Activated CD4-positive, alpha-beta T cell treated with anti-CD3 and anti-CD28 coated beads for 24 hours (primary cell): ENCODE measurements around the gene TRDN.

ENCODE experiments used
- DNase-seq, 2 donors: peaks; one replicate each; pipeline ENCODE4 v3.0.0-alpha.2; 2020; ENCODE audit warnings: low read depth in 2 of 2

TRDN gene, protein sequence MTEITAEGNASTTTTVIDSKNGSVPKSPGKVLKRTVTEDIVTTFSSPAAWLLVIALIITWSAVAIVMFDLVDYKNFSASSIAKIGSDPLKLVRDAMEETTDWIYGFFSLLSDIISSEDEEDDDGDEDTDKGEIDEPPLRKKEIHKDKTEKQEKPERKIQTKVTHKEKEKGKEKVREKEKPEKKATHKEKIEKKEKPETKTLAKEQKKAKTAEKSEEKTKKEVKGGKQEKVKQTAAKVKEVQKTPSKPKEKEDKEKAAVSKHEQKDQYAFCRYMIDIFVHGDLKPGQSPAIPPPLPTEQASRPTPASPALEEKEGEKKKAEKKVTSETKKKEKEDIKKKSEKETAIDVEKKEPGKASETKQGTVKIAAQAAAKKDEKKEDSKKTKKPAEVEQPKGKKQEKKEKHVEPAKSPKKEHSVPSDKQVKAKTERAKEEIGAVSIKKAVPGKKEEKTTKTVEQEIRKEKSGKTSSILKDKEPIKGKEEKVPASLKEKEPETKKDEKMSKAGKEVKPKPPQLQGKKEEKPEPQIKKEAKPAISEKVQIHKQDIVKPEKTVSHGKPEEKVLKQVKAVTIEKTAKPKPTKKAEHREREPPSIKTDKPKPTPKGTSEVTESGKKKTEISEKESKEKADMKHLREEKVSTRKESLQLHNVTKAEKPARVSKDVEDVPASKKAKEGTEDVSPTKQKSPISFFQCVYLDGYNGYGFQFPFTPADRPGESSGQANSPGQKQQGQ

GRCh38 chr6:123636782-123637181 is at the start of gene TRDN:
Gene TRDN, minus strand, starts transcription at chr6:123636950. Its CDS starts 175 bp downstream, at chr6:123636775.
- no peak for DNase-seq

DNA sequence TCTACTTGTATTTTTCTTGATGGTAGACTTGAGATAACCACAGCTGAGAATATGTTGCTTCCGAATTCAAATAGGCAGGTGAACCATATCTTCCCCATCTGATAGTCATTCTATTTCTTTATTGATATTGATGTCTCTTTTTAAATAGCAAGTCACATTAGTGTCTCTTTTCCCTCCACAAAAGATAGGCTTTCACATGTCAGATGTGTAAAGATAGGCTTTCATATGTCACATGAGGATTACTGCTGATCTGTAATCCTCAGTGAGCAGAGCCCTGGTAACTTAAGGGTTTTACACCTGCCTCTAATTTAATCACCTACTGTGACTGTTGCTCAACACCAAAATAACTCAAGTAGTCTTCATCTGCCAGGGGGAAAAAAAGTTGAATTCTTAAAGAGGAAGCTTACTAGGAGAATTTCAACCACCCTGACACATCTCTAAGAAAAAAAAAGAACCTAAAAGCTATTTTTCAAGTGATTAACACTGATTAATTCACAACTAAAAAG is 45.3 kb upstream of the TRDN start:
- DNase-seq, result no peak

GRCh38 chr6:123677897-123678296 is 41.1 kb upstream of the TRDN start:
- no peak for DNase-seq

- DNase-seq, result no peak
Observed at GRCh38 chr6:123676793-123677192, 40.0 kb upstream of the TRDN start.

- DNase-seq, result no peak
Observed at GRCh38 chr6:123668965-123669591, 32.3 kb upstream of the TRDN start.

- DNase-seq, result no peak
Observed at GRCh38 chr6:123668063-123668462, 31.3 kb upstream of the TRDN start.

GRCh38 chr6:123663436-123663835 is 26.7 kb upstream of the TRDN start:
- DNase-seq, result no peak

- DNase-seq, result no peak
Observed at GRCh38 chr6:123662757-123663156, 26.0 kb upstream of the TRDN start.

- DNase-seq, result no peak
Observed at GRCh38 chr6:123661105-123661891, 24.5 kb upstream of the TRDN start.

- no peak for DNase-seq
Observed at GRCh38 chr6:123659960-123660748, 23.4 kb upstream of the TRDN start.

DNA sequence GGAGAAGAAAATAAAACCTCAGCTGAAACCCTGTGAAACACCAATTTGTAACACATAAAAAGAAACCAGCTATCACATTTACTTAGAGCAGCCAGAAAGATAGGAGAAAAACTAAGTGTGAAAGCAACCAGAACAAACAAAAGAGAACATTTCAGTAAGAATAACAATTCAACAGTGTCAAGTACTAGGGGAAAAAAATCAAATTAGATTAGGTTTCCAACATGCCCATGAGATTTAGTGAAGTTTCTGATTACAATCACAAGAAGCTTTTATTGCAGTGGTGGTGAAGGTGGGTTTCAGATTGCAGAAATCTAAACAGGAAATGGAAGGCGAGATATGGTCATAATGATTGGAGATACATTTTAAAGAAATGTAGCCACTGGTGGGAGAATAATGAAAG is 22.1 kb upstream of the TRDN start:
- no peak for DNase-seq

DNA sequence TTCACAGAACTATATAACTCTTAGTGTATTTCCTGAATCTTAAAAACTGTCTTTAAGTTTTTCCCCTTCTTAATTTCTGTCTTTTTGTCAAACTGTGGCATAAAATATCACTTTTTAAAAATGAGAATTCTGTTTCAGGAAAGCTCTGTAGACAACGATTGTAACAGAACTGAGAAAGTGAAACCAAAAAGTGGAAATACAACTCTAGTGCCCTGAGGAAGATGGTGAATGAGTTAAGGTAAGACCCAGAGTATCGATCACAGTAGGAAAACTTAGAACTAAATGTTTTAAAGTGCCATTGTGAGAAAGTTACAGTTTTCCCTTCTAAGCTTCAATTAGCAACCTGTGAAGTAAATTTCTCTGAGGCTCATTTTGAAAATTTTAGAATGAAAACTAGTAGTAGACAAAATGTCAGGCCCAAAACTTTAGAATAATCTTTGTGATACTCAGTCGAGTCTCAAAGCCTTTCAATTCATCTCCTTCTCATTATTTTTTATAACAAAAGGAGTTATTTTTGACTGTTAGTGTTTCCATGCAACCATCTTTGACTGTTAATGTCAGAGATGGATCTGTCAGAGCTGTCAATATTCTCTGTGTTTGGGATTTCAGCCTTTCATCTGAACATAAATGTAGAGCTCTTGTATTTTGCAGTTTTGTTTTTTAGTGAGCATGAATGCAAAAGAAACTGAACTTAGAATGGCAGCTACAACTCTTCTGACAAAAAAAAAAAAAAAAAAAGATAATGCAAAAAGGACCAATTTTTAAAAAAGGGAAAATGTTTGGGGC is 19.0 kb upstream of the TRDN start:
- DNase-seq, result no peak

DNA sequence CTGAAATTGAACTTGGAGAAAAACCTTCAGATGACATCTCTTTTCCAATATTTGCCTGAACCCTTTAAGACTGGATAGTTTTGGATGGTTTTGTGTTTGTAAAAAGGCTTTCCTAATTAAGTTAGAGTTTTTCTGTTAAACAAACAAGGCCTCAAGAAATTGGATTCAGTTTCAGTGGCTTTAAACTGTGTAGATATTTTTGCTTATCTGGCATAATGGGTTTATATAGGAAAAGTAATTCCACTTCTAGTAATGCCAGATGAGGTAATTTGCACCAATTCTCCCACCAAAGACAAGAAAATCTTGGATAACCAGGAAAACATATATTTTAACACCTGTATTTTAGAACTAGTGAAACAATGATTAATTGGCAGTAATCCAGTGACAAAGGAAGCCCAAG is 12.0 kb upstream of the TRDN start:
- no peak for DNase-seq

GRCh38 chr6:123648020-123648580 is 11.3 kb upstream of the TRDN start:
- DNase-seq, result no peak

DNA sequence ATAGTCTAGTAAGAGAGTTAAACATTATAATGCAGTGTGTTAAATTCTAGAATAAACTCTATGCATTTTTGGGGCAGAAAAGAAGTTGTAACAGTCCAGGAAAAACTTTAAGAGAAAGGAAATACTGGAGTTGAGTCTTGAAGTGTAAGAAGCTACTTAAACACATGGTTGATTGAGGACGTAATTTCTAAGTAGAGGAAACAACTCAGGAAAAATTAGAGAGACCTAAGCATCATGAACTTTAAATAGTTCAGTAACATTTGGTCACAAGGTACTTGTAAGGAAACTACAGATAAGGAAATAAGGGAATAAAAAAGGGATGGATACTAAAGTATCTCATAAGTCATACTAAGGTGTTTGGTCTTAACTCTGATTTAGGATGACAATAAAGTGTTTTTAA is 4.7 kb upstream of the TRDN start:
- DNase-seq, result no peak

DNA sequence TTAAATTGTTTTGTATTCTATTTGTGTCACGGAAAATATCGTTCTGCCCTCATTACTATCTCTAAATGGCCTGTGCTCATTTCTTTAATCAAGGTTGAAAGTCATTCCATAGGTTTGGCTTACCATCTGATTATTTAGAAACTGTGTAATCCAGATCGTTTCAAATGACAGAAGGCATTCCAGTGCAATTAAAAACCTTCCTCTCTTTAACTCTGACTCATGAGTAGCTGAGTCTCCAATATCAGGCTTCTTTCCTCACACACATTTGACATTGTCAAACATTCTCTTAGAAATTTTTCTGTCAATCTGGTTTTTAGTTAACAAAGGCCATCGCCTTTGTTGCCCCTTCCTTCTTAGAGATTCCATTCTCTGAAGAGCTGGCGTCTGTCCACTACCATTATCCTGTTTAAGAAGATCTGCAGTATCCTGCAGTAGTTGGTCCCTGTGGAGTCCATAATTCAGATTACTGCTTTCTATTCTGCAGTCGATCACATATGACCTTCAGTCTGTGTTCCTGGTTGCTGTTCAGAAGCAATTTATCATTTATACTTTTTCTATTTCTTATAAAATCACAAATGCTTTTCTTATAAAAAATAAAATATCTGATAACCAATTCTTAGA is 3.9 kb upstream of the TRDN start:
- DNase-seq, result no peak

- DNase-seq, result no peak
Observed at GRCh38 chr6:123638865-123639264, 2.1 kb upstream of the TRDN start.

DNA sequence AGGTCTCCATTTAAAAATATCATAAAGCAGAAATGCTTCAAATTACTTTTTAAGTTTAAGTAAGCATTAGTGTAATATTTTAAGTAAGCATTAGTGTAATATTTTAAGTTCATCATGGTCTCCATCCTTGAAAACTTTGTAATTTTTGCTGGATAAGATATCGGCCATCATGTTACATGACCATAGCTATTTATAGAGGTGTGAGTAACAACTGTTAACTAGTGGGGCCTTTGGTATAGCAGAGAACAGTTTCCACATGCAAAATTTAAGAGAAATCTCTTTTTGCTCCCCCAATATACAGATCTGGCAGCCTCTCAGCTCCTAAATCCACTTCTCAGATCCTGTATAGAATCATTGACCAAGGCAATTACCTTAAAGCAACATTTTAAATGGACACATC is 468 bp downstream of the TRDN start:
- DNase-seq, result no peak

GRCh38 chr6:123635567-123635966 is 1.2 kb downstream of the TRDN start:
- no peak for DNase-seq
